ENCODE results near the gene NR4A1.

Gene NR4A1

GRCh38 chr12:52010152-52010622, 41.1 kb upstream of the NR4A1 start:
- H3K27ac ChIP-seq: no peak overlapping the region
- no peaks in the 10 kb centered on the region for H3K36me3 ChIP-seq
- H3K4me1 ChIP-seq (ENCODE audit: control insufficient read depth in 1 of 2, insufficient read depth in 1 of 2, low read depth in 1 of 2, low read length in 1 of 2): peaks cover 23 to 26% of the 10 kb centered on the region in 2 experiments
- peaks cover 62% of the 10 kb centered on the region for H3K27me3 ChIP-seq
- TF ChIP-seq CTCF (IDR thresholded peaks at IDR 0.05): no peak
- H3K4me3 ChIP-seq (ENCODE audit: low read depth in 1 of 2, low read length in 1 of 2): no peak overlapping the region
- no peaks in the 10 kb centered on the region for H3K9me3 ChIP-seq

GRCh38 chr12:52010692-52011601, 40.3 kb upstream of the NR4A1 start:
- no peaks in the 10 kb centered on the region for H3K9me3 ChIP-seq
- peaks cover 16 to 18% of the 10 kb centered on the region in 2 experiments for H3K4me1 ChIP-seq (ENCODE audit: control insufficient read depth in 1 of 2, insufficient read depth in 1 of 2, low read depth in 1 of 2, low read length in 1 of 2)
- H3K4me3 ChIP-seq (ENCODE audit: low read depth in 1 of 2, low read length in 1 of 2): no peak overlapping the region
- TF ChIP-seq CTCF (IDR thresholded peaks at IDR 0.05): no peak
- H3K36me3 ChIP-seq: no peaks in the 10 kb centered on the region
- H3K27me3 ChIP-seq: peaks cover 54% of the 10 kb centered on the region
- H3K27ac ChIP-seq: no peak overlapping the region

DNA sequence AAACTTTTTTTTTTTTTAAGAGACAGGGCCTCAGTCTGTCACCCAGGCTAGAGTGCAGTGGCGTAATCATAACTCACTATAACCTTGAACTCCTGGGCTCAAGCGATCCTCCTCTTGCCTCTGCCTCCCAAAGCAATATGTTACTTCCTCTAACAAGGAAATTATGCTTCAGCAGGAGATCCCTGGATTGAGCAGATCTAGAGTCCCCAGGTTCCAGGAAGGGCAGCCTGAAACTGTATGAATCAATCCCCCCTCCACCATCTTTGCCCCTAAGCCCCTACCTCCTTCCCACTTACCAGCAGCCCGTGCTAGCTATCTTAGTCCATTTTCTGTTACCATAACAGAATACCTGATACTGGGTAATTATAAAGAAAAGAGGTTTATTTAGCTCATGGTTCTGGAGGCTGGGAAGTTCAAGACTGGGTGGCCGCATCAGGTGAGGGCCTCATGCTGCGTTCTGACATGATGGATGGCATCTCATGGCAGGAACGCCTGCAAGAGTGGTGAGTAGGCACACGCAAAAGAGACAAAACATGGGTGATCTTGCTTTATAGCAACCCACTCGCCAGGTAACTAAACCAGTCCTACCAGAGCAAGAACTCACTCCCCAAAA, 39.5 kb upstream of the NR4A1 start:
- no peaks in the 10 kb centered on the region for H3K36me3 ChIP-seq

DNA sequence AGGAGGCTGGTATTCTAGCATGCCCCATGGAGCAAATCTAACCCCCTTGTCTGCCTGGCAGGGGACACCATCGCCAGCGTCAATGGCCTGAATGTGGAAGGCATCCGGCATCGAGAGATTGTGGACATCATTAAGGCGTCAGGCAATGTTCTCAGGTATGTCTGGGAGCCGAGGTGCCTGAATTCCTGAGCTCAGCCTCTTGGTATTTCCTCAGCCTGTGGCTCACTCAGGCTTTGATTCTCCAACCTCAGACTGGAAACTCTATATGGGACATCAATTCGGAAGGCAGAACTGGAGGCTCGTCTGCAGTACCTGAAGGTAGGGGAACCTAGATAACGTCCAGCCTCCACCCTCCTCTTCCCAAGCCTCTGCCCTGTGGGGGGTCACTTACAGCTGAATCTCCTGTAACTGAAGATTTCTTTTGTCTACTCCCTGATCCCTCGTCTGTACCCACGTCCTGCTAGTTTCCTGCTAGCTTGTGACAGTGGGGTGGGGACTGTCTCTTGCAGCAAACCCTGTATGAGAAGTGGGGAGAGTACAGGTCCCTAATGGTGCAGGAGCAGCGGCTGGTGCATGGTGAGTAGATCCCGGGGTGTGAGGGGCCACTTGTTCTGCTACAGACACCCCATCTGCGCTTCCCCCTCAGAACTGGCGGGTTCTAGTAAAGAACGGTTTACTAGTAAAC, 37.5 kb upstream of the NR4A1 start:
- Histone ChIP-seq H3K4me3 (ENCODE audit: low read depth in 1 of 2, low read length in 1 of 2) (no peak overlapping the region), H3K36me3 (no peaks in the 10 kb centered on the region), H3K4me1 (ENCODE audit: control insufficient read depth in 1 of 2, insufficient read depth in 1 of 2, low read depth in 1 of 2, low read length in 1 of 2) (no peaks in the 10 kb centered on the region), H3K9me3 (no peaks in the 10 kb centered on the region), H3K27me3 (peaks cover 26% of the 10 kb centered on the region), H3K27ac (no peak overlapping the region)
- no peak for TF ChIP-seq CTCF (IDR thresholded peaks at IDR 0.05)

More for the DNA sequence above, 39.5 kb upstream of the NR4A1 start:
- Histone ChIP-seq H3K27me3 (peaks cover 47% of the 10 kb centered on the region), H3K27ac (no peak overlapping the region), H3K9me3 (no peaks in the 10 kb centered on the region), H3K4me3 (ENCODE audit: low read depth in 1 of 2, low read length in 1 of 2) (no peak overlapping the region), H3K4me1 (ENCODE audit: control insufficient read depth in 1 of 2, insufficient read depth in 1 of 2, low read depth in 1 of 2, low read length in 1 of 2) (peaks cover 10 to 11% of the 10 kb centered on the region in 2 experiments)
- no peak for TF ChIP-seq CTCF (IDR thresholded peaks at IDR 0.05)

All from neutrophil (primary cell).